SK-N-MC (cell line): ENCODE results near the gene BMPR2.

Source experiments
- EZH2 ChIP-seq: fragments of 200-600 bp; sonication (generic); IDR thresholded peaks from one replicate; pipeline ENCODE4 v1.6.1; 2017; ENCODE audit warnings: antibody characterized with exemption
- POLR2AphosphoS5 ChIP-seq: IDR thresholded peaks from 2 replicates; pipeline ENCODE4 v1.6.1; 2012; ENCODE audit warnings: mild to moderate bottlenecking, low read depth, low read length, borderline replicate concordance

DNA sequence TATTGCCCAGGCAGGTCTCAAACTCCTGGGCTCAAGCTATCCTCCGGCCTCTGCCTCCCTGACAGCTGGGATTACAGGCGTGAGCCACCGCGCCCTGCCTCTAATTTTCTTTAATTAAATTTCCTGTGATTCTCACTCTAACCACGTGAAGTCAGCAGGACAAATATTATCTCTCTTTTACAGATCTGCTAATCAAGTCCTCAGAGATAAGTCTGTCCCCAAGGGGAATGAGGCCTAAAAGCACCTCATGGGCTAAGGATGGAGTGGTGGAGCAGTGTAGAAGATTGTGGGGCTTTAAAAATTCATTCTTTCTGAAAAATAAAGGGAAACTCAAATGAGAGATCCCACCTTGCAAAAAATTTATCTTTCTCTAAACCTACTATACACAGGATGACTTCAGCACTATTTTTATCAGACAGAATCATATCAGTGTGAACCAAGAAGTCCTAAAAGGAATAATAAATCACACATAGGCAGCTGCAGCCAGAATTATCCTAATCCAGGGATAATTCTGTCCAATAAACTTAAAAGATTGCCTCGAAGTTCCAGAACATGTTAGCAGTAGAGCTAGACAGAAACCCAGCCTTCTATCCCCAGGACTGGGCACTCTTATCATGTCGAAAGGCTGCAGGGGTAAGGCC is 38.3 kb upstream of the BMPR2 start:
- TF ChIP-seq POLR2AphosphoS5: no peak
- no peak for TF ChIP-seq EZH2
